Chondrocyte (in vitro differentiated cells): ENCODE data around the gene TEKT1. TPM values are rescaled to one million over a fixed set of nuclear protein-coding genes. Genes with fewer than 3 reads are reported as not detected.

Experiments
- DNase-seq: peaks from one replicate; pipeline ENCODE4 v3.0.0; 2021; ENCODE audit warnings: mixed read lengths, low spot score
- H3K27ac Mint-ChIP-seq: one replicate; pipeline ENCODE4 v1.8.0; 2021; ENCODE audit warnings: mild to moderate bottlenecking, moderate library complexity, mixed read lengths; ENCODE audit not compliant: unreplicated experiment
- H3K27me3 Mint-ChIP-seq: 2 replicates; pipeline ENCODE4 v1.8.0; 2021; ENCODE audit warnings: low read depth, mixed read lengths
- H3K36me3 Mint-ChIP-seq: 2 replicates; pipeline ENCODE4 v1.8.0; 2021; ENCODE audit warnings: low read depth, mixed read lengths
- H3K4me1 Mint-ChIP-seq: 2 replicates; pipeline ENCODE4 v1.8.0; 2021; ENCODE audit warnings: low read depth, mild to moderate bottlenecking, mixed read lengths
- H3K4me3 Mint-ChIP-seq: one replicate; pipeline ENCODE4 v1.8.0; 2021; ENCODE audit warnings: mild to moderate bottlenecking, moderate library complexity, mixed read lengths; ENCODE audit not compliant: unreplicated experiment
- H3K9me3 Mint-ChIP-seq: 2 replicates; pipeline ENCODE4 v1.8.0; 2021; ENCODE audit warnings: low read depth, mixed read lengths
- CTCF ChIP-seq: fragments of 200-600 bp; sonication (generic); IDR thresholded peaks from 2 replicates; pipeline ENCODE4 v1.5.0; 2021; ENCODE audit warnings: antibody characterized with exemption, mild to moderate bottlenecking, moderate library complexity
- total RNA-seq: library from RNA; stranded (reverse); gene quantifications from 3 replicates; pipeline ENCODE4 v1.2.1, GENCODE V29; 2021

TEKT1 gene
- total RNA-seq, 1 donor from 2014 or later, result not detected

GRCh38 chr17:6755731-6756184, 75.8 kb downstream of the TEKT1 start, which contains the start of gene XAF1:
TSS of gene XAF1 (plus strand) at chr17:6756046. CDS start at chr17:6756079, 33 bp downstream.
- Mint-ChIP-seq H3K27ac (no peak within 1 kb of the TSS), H3K36me3 (no peaks in the 10 kb centered on the region), H3K9me3 (no peaks in the 10 kb centered on the region), H3K4me1 (peaks cover 29% of the 10 kb centered on the region), H3K4me3 (no peak within 1 kb of the TSS), H3K27me3 (no peaks in the 10 kb centered on the region)
- TF ChIP-seq CTCF, result no peak
- no peak for DNase-seq

DNA sequence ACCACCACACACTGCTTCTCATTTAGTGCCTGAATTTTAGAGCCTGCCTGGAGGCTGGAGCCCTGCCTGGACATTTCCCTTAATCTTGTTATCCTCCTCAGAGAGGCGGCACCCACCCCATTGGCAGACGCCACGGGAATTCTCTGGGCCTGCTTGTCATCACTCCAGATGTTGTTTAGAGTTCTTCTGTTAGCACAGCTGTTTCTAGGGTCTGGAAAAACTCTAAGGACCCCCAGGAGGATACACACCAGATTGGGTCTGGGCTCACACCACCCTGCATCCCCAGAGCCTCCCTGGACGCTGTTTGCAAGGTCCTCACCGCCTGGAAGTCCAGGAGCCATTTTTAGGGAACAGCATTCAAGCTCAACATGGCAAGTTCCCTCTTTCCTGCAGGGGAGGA, 76.2 kb downstream of the TEKT1 start:
- no peak for DNase-seq
- H3K9me3 Mint-ChIP-seq, result no peaks in the 10 kb centered on the region
- H3K27ac Mint-ChIP-seq, result no peak overlapping the region
- H3K27me3 Mint-ChIP-seq, result no peaks in the 10 kb centered on the region
- H3K4me1 Mint-ChIP-seq, result peaks cover 29% of the 10 kb centered on the region
- no peaks in the 10 kb centered on the region for H3K36me3 Mint-ChIP-seq
- no peak for TF ChIP-seq CTCF
- no peak overlapping the region for H3K4me3 Mint-ChIP-seq

GRCh38 chr17:6753546-6753945, 78.0 kb downstream of the TEKT1 start:
- H3K4me1 Mint-ChIP-seq, result peaks cover 29% of the 10 kb centered on the region
- no peaks in the 10 kb centered on the region for H3K27me3 Mint-ChIP-seq
- H3K27ac Mint-ChIP-seq, result peak overlapping the region; percentile 100
- H3K4me3 Mint-ChIP-seq, result no peak overlapping the region
- no peak for TF ChIP-seq CTCF
- no peak for DNase-seq
- H3K36me3 Mint-ChIP-seq, result no peaks in the 10 kb centered on the region
- peaks cover under 1% of the 10 kb centered on the region for H3K9me3 Mint-ChIP-seq

DNA sequence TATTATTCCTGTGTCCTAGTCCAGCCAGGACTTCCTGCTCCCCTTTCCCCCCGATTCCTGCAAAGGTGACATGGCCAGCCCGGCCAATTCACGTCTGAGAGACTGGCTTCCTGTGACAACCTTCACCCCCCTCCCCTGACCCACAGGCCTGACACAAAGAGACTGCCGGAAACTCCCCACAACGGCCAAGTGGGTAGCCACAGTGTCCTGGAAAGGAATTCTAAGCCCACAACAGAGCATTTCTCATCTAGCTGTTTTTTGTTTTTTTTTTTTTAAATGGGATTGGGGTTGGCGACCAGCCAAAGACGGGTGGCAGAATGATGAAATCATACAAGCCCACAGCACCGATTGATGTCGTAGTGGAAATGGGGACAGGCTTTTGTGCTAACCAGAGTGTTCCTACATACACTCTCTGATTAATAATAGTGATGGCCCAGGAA, 78.5 kb downstream of the TEKT1 start:
- Mint-ChIP-seq H3K27me3 (no peaks in the 10 kb centered on the region), H3K36me3 (no peaks in the 10 kb centered on the region), H3K9me3 (peaks cover 4% of the 10 kb centered on the region), H3K4me1 (peaks cover 29% of the 10 kb centered on the region), H3K4me3 (peak overlapping the region; percentile 37), H3K27ac (peak overlapping the region; percentile 100)
- TF ChIP-seq CTCF, result no peak
- no peak for DNase-seq

DNA sequence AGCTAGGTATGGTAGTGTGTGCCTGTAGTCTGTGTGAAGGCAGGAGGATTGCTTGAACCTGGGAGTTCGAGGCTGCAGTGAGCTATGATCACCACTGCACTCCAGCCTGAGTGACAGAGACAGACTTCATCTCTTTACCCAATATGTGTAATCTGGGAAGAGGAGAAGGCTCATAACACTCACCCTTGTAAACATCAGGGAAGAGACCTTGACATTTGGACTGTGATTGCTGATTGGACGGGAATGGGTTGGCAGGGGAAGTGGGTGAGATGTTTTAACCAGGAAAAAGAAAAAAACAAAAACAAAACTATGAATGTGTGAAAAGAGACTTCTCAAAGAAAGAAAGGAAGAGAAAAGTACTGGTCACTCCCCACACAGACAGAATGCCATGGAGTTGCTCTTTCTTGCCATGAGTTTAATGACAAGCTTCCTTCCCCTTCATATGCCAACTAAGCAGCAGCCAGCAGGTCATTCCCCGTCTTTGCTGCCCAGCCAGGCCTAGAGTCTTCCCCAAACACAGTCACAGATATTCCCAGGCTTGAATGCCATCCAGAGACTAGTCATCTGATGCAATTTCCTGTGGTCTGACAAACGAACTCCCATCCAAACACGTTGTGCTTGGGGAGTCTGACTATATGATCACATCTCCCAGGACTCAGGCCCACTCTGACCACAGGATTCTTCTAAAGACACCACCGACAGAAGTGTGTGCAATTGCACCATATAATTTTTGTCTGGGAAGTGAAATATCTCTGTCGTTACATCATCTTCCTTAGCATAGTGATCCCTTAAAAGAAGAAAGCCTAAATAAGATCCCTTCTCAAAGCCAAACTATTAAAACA, 79.2 kb downstream of the TEKT1 start:
- Mint-ChIP-seq H3K36me3 (no peaks in the 10 kb centered on the region), H3K4me1 (peaks cover 29% of the 10 kb centered on the region), H3K27ac (peak overlapping the region; percentile 100), H3K9me3 (peaks cover 4% of the 10 kb centered on the region), H3K27me3 (no peaks in the 10 kb centered on the region), H3K4me3 (no peak overlapping the region)
- no peak for DNase-seq
- no peak for TF ChIP-seq CTCF
